ENCODE measurements around the gene DBR1. TPM values are rescaled to one million over a fixed set of nuclear protein-coding genes. Genes with fewer than 3 reads are reported as not detected.

DBR1 gene
- total RNA-seq, 4 donors from 2014 or later, result 7.5 to 8.9 (median 7.8) TPM; not detected in 1

DNA sequence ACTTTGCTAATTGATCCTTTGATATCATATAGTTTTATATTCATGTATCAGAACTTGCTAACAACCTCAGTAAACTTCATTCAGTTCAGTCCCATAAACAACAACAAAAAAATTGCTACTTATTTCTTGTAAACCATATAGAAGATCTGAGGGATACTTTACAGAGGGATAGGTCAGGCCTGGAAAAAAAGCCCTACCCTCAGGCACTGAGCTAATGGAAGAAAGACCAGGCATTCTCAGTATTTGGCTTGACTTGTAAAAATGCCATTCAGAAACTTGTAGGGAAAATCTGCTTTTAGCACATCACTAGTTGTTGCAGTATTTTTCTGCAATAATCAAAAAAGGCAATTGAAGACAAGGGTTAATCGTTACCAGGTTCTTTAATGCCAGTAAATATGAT is 45.5 kb upstream of the DBR1 start:
- WGBS, 2 donors (ENCODE audit: low coverage in 1 of 2), result 98 to 100% methylated on average over 1 of the region's 1 CpG
- no peak overlapping the region for H3K27ac ChIP-seq
- H3K9me3 ChIP-seq, result no peaks in the 10 kb centered on the region
- in situ Hi-C loops (cut with MboI; ENCODE audit: low pct_ligation_motif_present in 1 of 4, low pct_unique_long_range_greater_than_20kb in 1 of 4, low sequenced_read_pairs in 3 of 4) (no loop called here), intact Hi-C loops (cut with DNase I; ENCODE audit: low total_unique reads) (no loop called here)
- H3K27me3 ChIP-seq, result no peaks in the 10 kb centered on the region
- DNase-seq, result no peak
- H3K4me1 ChIP-seq, result peaks cover 0 to 9% (median 3%) of the 10 kb centered on the region in 4 donors
- TF ChIP-seq POLR2AphosphoS5 (IDR thresholded peaks at IDR 0.05), result no peak
- TF ChIP-seq, protein P1, sequence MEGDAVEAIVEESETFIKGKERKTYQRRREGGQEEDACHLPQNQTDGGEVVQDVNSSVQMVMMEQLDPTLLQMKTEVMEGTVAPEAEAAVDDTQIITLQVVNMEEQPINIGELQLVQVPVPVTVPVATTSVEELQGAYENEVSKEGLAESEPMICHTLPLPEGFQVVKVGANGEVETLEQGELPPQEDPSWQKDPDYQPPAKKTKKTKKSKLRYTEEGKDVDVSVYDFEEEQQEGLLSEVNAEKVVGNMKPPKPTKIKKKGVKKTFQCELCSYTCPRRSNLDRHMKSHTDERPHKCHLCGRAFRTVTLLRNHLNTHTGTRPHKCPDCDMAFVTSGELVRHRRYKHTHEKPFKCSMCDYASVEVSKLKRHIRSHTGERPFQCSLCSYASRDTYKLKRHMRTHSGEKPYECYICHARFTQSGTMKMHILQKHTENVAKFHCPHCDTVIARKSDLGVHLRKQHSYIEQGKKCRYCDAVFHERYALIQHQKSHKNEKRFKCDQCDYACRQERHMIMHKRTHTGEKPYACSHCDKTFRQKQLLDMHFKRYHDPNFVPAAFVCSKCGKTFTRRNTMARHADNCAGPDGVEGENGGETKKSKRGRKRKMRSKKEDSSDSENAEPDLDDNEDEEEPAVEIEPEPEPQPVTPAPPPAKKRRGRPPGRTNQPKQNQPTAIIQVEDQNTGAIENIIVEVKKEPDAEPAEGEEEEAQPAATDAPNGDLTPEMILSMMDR (IDR thresholded peaks at IDR 0.05), result no peak
- no peak for TF ChIP-seq EP300 (IDR thresholded peaks at IDR 0.05; ENCODE audit: low read depth)
- no peak for TF ChIP-seq POLR2A (IDR thresholded peaks at IDR 0.05)
- H3K36me3 ChIP-seq, result peaks cover 0 to 24% (median 8%) of the 10 kb centered on the region in 4 donors
- no peak overlapping the region for H3K4me3 ChIP-seq

DNA sequence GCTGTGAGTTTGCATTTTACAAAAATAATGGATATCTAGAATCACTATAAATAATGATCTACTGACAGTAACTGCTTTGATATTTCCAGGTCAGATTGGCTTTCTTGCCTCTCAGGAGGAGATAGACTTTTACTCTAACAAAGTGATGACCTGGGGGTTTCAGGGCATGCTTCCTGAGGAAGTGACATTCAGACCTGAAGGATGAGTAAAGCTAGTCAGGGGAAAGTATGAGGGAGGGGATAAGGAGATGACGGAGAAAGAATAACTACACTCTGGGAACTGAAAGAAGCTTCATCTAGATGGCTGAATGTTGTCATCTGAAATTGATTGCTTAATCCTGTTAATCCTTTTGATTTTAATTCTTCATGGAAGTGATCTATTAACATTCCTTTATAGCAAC is 44.5 kb upstream of the DBR1 start:
- Histone ChIP-seq H3K27ac (no peak overlapping the region), H3K27me3 (no peaks in the 10 kb centered on the region), H3K9me3 (no peaks in the 10 kb centered on the region), H3K4me3 (no peak overlapping the region), H3K4me1 (peaks cover 0 to 9% (median 3%) of the 10 kb centered on the region in 4 donors), H3K36me3 (peaks cover 0 to 19% (median 2%) of the 10 kb centered on the region in 4 donors)
- TF ChIP-seq POLR2A (IDR thresholded peaks at IDR 0.05) (no peak), POLR2AphosphoS5 (IDR thresholded peaks at IDR 0.05) (no peak), EP300 (IDR thresholded peaks at IDR 0.05; ENCODE audit: low read depth) (no peak)
- no peak for DNase-seq
- in situ Hi-C loops (cut with MboI; ENCODE audit: low pct_ligation_motif_present in 1 of 4, low pct_unique_long_range_greater_than_20kb in 1 of 4, low sequenced_read_pairs in 3 of 4), result no loop called here
- intact Hi-C loops (cut with DNase I; ENCODE audit: low total_unique reads), result no loop called here
- WGBS, 2 donors (ENCODE audit: low coverage in 1 of 2), result 72% methylated on average over 1 of the region's 1 CpG; no CpG with 5 or more reads in 1 of the 2 donors

DNA sequence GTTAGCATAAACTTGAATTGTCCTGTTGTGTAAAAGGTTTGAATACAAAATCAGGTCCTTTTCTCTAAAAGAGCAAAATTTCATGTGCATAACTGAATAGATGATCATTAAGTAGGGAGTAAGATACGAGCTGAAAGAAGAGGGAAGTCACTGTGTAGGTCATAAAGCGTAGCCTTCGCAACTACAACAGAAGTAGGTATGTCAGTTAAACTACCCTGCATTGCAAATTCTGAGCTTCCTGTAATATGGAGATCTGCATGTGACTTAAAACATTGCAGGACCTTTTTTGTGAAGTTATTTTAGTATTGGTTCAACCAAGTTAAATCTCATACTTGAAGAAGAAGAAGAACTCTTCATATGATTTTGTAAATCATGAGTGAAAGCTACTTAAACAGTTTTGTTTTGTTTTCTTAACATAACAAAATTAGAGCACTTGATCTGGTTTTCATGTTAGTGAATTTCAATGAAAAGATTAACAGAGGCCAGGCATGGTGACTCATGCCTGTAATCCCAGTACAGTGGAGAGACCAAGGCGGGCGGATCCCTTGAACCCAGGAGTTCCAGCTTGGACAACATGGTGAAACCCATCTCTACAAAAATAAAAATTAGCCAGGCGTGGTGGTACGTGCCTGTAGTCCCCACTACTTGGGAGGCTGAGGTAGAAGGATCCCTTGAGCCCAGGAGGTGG is 38.8 kb upstream of the DBR1 start:
- TF ChIP-seq EP300 (IDR thresholded peaks at IDR 0.05; ENCODE audit: low read depth) (no peak), POLR2AphosphoS5 (IDR thresholded peaks at IDR 0.05) (no peak), POLR2A (IDR thresholded peaks at IDR 0.05) (no peak)
- TF ChIP-seq, protein P1 (IDR thresholded peaks at IDR 0.05), result no peak
- Histone ChIP-seq H3K4me1 (peaks cover 0 to 13% (median 0%) of the 10 kb centered on the region in 4 donors), H3K27me3 (no peaks in the 10 kb centered on the region), H3K9me3 (no peaks in the 10 kb centered on the region), H3K27ac (no peak overlapping the region), H3K4me3 (no peak overlapping the region), H3K36me3 (peaks cover 0 to 9% (median 0%) of the 10 kb centered on the region in 4 donors)
- DNase-seq, result no peak
- intact Hi-C loops (cut with DNase I; ENCODE audit: low total_unique reads) (no loop called here), in situ Hi-C loops (cut with MboI; ENCODE audit: low pct_ligation_motif_present in 1 of 4, low pct_unique_long_range_greater_than_20kb in 1 of 4, low sequenced_read_pairs in 3 of 4) (no loop called here)
- WGBS, 2 donors (ENCODE audit: low coverage in 1 of 2), result 90 to 92% methylated on average over 5 to 7 of the region's 7 CpGs

DNA sequence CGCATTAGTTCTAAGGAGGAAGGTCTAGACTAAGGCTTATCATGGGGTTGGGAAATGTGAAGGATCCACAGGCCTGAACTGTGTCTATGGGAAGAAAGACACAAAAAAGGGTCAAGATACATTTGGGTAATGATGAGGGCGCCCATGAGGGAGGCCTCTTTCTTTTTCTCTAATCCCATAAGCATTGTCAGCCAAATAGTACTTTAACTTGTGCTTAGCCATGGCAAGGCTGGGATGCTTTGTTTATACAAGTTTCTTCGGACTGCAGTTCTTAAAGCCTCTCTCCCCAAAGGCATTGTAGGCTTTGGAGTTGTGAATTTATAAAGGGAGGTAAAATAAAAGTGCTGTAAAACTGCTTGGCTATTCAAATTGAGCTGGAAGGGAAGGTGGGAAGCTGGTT is 35.8 kb upstream of the DBR1 start:
- Histone ChIP-seq H3K4me1 (peaks cover 0 to 13% (median 0%) of the 10 kb centered on the region in 4 donors), H3K36me3 (peaks cover 0 to 8% (median 0%) of the 10 kb centered on the region in 4 donors), H3K27ac (no peak overlapping the region), H3K27me3 (no peaks in the 10 kb centered on the region), H3K4me3 (no peak overlapping the region), H3K9me3 (no peaks in the 10 kb centered on the region)
- DNase-seq, result no peak
- intact Hi-C loops (cut with DNase I; ENCODE audit: low total_unique reads), result no loop called here
- TF ChIP-seq, protein P1 (IDR thresholded peaks at IDR 0.05), result no peak
- TF ChIP-seq POLR2AphosphoS5 (IDR thresholded peaks at IDR 0.05) (no peak), EP300 (IDR thresholded peaks at IDR 0.05; ENCODE audit: low read depth) (no peak), POLR2A (IDR thresholded peaks at IDR 0.05) (no peak)
- WGBS, 2 donors (ENCODE audit: low coverage in 1 of 2), result 74 to 88% methylated on average over 3 of the region's 3 CpGs
- in situ Hi-C loops (cut with MboI; ENCODE audit: low pct_ligation_motif_present in 1 of 4, low pct_unique_long_range_greater_than_20kb in 1 of 4, low sequenced_read_pairs in 3 of 4), result no loop called here

Data from transverse colon (tissue), 4 donors.